NCI-H524 treated with DMSO at 0.1 percent for 48 hours (cell line): ENCODE measurements around the gene EXOSC3.
A peak's percentile ranks its signal among the peaks of the same experiment; 100 is the strongest.
"Not testable (repeated sequence)": the region's sequence is repeated elsewhere in the genome, so short reads cannot be mapped to it uniquely, and the experiment has no call there.

Source experiments
- DNase-seq: peaks from one replicate; lab custom pipeline; 2025; lab: John Stamatoyannopoulos, UW

Gene EXOSC3

GRCh38 chr9:37784616-37785483 lies at the start of gene EXOSC3:
TSS of gene EXOSC3 (minus strand) at chr9:37785064. CDS start at chr9:37785044, 20 bp downstream.
- DNase-seq, result peak; percentile 45

GRCh38 chr9:37827483-37828165 lies 42.8 kb upstream of the EXOSC3 start:
- DNase-seq, result no peak

- not testable (repeated sequence) for DNase-seq
These were observed 40.3 kb upstream of the EXOSC3 start for GRCh38 chr9:37825174-37825573.

- peak; percentile 9 for DNase-seq
These were observed 35.3 kb upstream of the EXOSC3 start for GRCh38 chr9:37820142-37820541.

- DNase-seq, result no peak
These were observed 34.0 kb upstream of the EXOSC3 start for GRCh38 chr9:37818849-37819248.

- no peak for DNase-seq
These were observed 28.0 kb upstream of the EXOSC3 start for GRCh38 chr9:37812773-37813379.

GRCh38 chr9:37811906-37812476 lies 27.1 kb upstream of the EXOSC3 start:
- no peak for DNase-seq

GRCh38 chr9:37809676-37810075 lies 24.8 kb upstream of the EXOSC3 start:
- DNase-seq, result not testable (repeated sequence)

GRCh38 chr9:37806271-37806670 lies 21.4 kb upstream of the EXOSC3 start:
- peak; percentile 51 for DNase-seq

- no peak for DNase-seq
These were observed 17.3 kb upstream of the EXOSC3 start for GRCh38 chr9:37801959-37802711.

- DNase-seq, result no peak
These were observed 16.5 kb upstream of the EXOSC3 start for GRCh38 chr9:37801287-37801850.

- DNase-seq, result peak; percentile 41
These were observed 15.9 kb upstream of the EXOSC3 start, which contains the start of gene DCAF10 for GRCh38 chr9:37800631-37801286. TSS of gene DCAF10 (plus strand) at chr9:37800797. CDS start at chr9:37800867, 70 bp downstream.

- DNase-seq, result no peak
These were observed 13.8 kb upstream of the EXOSC3 start for GRCh38 chr9:37798677-37799076.

- no peak for DNase-seq
These were observed 11.4 kb upstream of the EXOSC3 start for GRCh38 chr9:37796232-37796631.

- DNase-seq, result no peak
These were observed 7.3 kb upstream of the EXOSC3 start for GRCh38 chr9:37792122-37792521.

GRCh38 chr9:37790096-37790495 lies 5.2 kb upstream of the EXOSC3 start:
- no peak for DNase-seq

- no peak for DNase-seq
These were observed 3.5 kb upstream of the EXOSC3 start for GRCh38 chr9:37788332-37788731.

- DNase-seq, result no peak
These were observed 2.2 kb upstream of the EXOSC3 start for GRCh38 chr9:37787059-37787458.

- DNase-seq, result no peak
These were observed 611 bp downstream of the EXOSC3 start for GRCh38 chr9:37784291-37784615.

- DNase-seq, result no peak
These were observed 6.3 kb downstream of the EXOSC3 start for GRCh38 chr9:37778534-37778933.

- no peak for DNase-seq
These were observed 8.5 kb downstream of the EXOSC3 start for GRCh38 chr9:37776328-37776727.
